ENCODE measurements around the gene AATK. TPM values are rescaled to one million over a fixed set of nuclear protein-coding genes. Genes with fewer than 3 reads are reported as not detected.

Gene AATK
- total and polyA plus RNA-seq, 9 of the 15 experiments (the other 6 are each of a cell fraction or from before 2014, with no cell fraction given): 0.11 to 0.55 (median 0.38) TPM; not detected in 5

- no peak overlapping the region for H3K4me2 ChIP-seq (ENCODE audit: insufficient read depth, low read length)
- POLR2A ChIA-PET: interaction anchor here (0.6 to 1.9 kb wide), 2 partner anchors 8 to 93 kb away, joined by 3 to 6 read pairs; no protein-coding TSS in a partner anchor
These were observed 33.9 kb downstream of the AATK start for GRCh38 chr17:81132197-81132540.

More at GRCh38 chr17:81132197-81132540, 33.9 kb downstream of the AATK start:
- Histone ChIP-seq H3K9ac (ENCODE audit: insufficient read depth in 1 of 2, low read depth in 2 of 2, low read length in 2 of 2) (no peak overlapping the region; a peak in 1 of 4 replicates), H3K27ac (ENCODE audit: extremely low read depth, low read depth, low read length) (no peak overlapping the region), H4K20me1 (replicated peaks; ENCODE audit: control insufficient read depth, insufficient read depth, low read length) (peaks cover 6% of the 10 kb centered on the region), H3K4me3 (no peak overlapping the region), H3K4me1 (replicated peaks in 1 of 2; ENCODE audit: control insufficient read depth in 2 of 2, insufficient read depth in 2 of 2, low read length in 2 of 2) (peaks cover 6 to 87% of the 10 kb centered on the region in 2 experiments; a peak in 4 of 5 replicates), H3K36me3 (ENCODE audit: control insufficient read depth, insufficient read depth, low read length) (no peaks in the 10 kb centered on the region), H3K9me3 (replicated peaks; ENCODE audit: control insufficient read depth, insufficient read depth, low read depth, low read length) (no peaks in the 10 kb centered on the region), H3K79me2 (ENCODE audit: control insufficient read depth, insufficient read depth, low read length) (no peaks in the 10 kb centered on the region), H3K9me1 (ENCODE audit: control insufficient read depth, insufficient read depth, low read length) (no peaks in the 10 kb centered on the region), H2AFZ (ENCODE audit: low read depth, low read length) (no peak overlapping the region), H3K27me3 (ENCODE audit: control insufficient read depth in 2 of 2, insufficient read depth in 2 of 2, low read length in 2 of 2) (peaks cover 9 to 31% of the 10 kb centered on the region in 2 experiments; a peak in 4 of 5 replicates)
- FAIRE-seq (no peak), DNase-seq (ENCODE audit: extremely low read depth in 1 of 4, low spot score in 3 of 4) (no peak), ATAC-seq (no peak)
- CTCF ChIA-PET (ENCODE audit: low intra/inter-chr PET ratio): no interaction called here
- BruUV-seq (replicated peaks): no TSS peak
- in situ Hi-C loops (cut with MboI) (loop anchor here (25.0 kb wide), 1 partner anchor 105 kb away; the partner anchor contains the start of genes NDUFAF8 and TEPSIN), intact Hi-C loops (cut with micrococcal nuclease) (no loop called here)
- no peak for TF ChIP-seq RERE (CRISPR knock-in tag; IDR thresholded peaks at IDR 0.05; ENCODE audit: borderline replicate concordance)
- no peak for TF ChIP-seq ZNF23 (CRISPR knock-in tag; IDR thresholded peaks at IDR 0.05)
- TF ChIP-seq CBX3 (IDR thresholded peaks at IDR 0.05; ENCODE audit: borderline replicate concordance in 1 of 2, low read length in 2 of 2): no peak
- TF ChIP-seq ZEB2 (IDR thresholded peaks at IDR 0.05): no peak
- TF ChIP-seq ZBTB2 (IDR thresholded peaks at IDR 0.05): no peak
- TF ChIP-seq ELK3 (CRISPR knock-in tag; IDR thresholded peaks at IDR 0.05): no peak
- 14% methylated on average over 6 of the region's 11 CpGs for WGBS (ENCODE audit: insufficient coverage, low coverage, missing lambda C conversion rate)
